ENCODE data around the gene OCSTAMP.

Gene OCSTAMP

DNA sequence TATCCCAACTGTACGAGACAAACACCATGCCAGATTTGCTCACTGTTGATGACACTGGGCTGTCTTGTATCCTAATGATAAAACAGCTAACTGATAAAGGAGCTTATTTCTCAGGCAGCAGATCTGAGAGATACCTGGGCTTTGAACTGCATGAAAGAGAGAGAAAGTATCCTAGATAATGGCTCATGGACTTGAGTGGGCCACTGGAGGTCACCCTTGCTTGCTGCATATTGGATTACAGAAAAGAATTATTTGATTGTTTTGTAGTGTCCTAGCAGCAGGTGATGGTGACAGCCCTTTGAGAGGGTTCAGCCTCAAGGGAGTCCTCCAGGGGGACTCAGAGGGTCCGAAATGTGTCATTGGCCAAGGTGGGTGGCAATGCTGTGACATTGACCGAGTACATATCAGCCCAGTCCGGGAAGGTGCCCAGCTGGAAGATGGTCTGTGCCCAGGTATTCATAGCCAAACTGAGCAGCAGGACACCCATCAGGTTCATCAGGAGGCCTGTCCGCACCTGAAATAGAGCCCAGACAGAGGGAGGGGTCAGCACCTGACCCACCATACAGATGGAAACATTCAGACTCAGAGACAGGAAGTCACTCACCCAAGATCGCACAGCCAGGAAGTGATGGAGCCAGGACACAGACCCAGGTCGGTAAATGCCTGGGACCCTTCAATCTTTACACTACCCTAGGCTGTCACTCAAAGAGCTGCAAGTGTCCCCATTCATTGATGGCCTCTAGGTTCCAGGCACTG is 9.4 kb upstream of the OCSTAMP start:
- H3K36me3 ChIP-seq (ENCODE audit: control insufficient read depth in 1 of 2, insufficient read depth in 2 of 2, low read length in 2 of 2): no peaks in the 10 kb centered on the region
- no peak overlapping the region for H3K4me3 ChIP-seq (ENCODE audit: low read depth in 1 of 2, low read length in 2 of 2)
- no peak overlapping the region for H3K27ac ChIP-seq (ENCODE audit: low read length)
- H3K4me1 ChIP-seq (ENCODE audit: control insufficient read depth in 1 of 2, insufficient read depth in 2 of 2, low read length in 2 of 2): peaks cover 0 to 5% of the 10 kb centered on the region in 2 donors
- H3K9me3 ChIP-seq (ENCODE audit: control insufficient read depth in 1 of 2, low read length in 2 of 2): no peaks in the 10 kb centered on the region
- H3K27me3 ChIP-seq (ENCODE audit: low read depth, low read length): no peaks in the 10 kb centered on the region

- no peaks in the 10 kb centered on the region for H3K9me3 ChIP-seq (ENCODE audit: control insufficient read depth in 1 of 2, low read length in 2 of 2)
- peaks cover 0 to 5% of the 10 kb centered on the region in 2 donors for H3K4me1 ChIP-seq (ENCODE audit: control insufficient read depth in 1 of 2, insufficient read depth in 2 of 2, low read length in 2 of 2)
- no peaks in the 10 kb centered on the region for H3K36me3 ChIP-seq (ENCODE audit: control insufficient read depth in 1 of 2, insufficient read depth in 2 of 2, low read length in 2 of 2)
- no peak overlapping the region for H3K27ac ChIP-seq (ENCODE audit: low read length)
- H3K27me3 ChIP-seq (ENCODE audit: low read depth, low read length): no peaks in the 10 kb centered on the region
- no peak overlapping the region for H3K4me3 ChIP-seq (ENCODE audit: low read depth in 1 of 2, low read length in 2 of 2)
Observed at GRCh38 chr20:46559001-46559400, 8.5 kb upstream of the OCSTAMP start.

DNA sequence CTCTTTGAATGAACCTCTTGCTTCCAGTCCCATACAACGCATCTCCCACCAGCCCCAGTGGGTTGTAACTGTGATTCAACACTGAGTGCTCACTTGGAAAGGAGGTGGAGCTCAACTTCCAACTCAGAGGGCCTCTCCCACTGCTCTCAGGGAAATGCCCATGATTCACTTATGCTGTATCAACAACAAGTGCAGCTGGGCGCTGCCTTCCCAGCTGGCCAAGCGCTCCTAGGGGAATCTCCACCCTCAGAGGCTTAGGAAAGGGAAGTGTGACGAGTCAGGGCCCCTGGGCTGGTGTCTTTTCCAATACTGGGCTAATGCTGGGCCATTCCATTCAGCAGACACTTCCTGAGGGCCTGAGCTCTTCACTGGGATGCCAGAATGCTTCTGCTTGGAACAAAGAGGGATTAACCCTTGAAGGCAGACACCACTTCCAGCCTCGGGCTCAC is 8.1 kb upstream of the OCSTAMP start:
- H3K9me3 ChIP-seq (ENCODE audit: control insufficient read depth in 1 of 2, low read length in 2 of 2): no peaks in the 10 kb centered on the region
- no peak overlapping the region for H3K4me3 ChIP-seq (ENCODE audit: low read depth in 1 of 2, low read length in 2 of 2)
- no peaks in the 10 kb centered on the region for H3K27me3 ChIP-seq (ENCODE audit: low read depth, low read length)
- H3K36me3 ChIP-seq (ENCODE audit: control insufficient read depth in 1 of 2, insufficient read depth in 2 of 2, low read length in 2 of 2): no peaks in the 10 kb centered on the region
- H3K4me1 ChIP-seq (ENCODE audit: control insufficient read depth in 1 of 2, insufficient read depth in 2 of 2, low read length in 2 of 2): peaks cover 0 to 5% of the 10 kb centered on the region in 2 donors
- H3K27ac ChIP-seq (ENCODE audit: low read length): no peak overlapping the region

- H3K9me3 ChIP-seq (ENCODE audit: control insufficient read depth in 1 of 2, low read length in 2 of 2): no peaks in the 10 kb centered on the region
- peaks cover 0 to 5% of the 10 kb centered on the region in 2 donors for H3K4me1 ChIP-seq (ENCODE audit: control insufficient read depth in 1 of 2, insufficient read depth in 2 of 2, low read length in 2 of 2)
Observed at GRCh38 chr20:46557231-46557956, 6.9 kb upstream of the OCSTAMP start.

DNA sequence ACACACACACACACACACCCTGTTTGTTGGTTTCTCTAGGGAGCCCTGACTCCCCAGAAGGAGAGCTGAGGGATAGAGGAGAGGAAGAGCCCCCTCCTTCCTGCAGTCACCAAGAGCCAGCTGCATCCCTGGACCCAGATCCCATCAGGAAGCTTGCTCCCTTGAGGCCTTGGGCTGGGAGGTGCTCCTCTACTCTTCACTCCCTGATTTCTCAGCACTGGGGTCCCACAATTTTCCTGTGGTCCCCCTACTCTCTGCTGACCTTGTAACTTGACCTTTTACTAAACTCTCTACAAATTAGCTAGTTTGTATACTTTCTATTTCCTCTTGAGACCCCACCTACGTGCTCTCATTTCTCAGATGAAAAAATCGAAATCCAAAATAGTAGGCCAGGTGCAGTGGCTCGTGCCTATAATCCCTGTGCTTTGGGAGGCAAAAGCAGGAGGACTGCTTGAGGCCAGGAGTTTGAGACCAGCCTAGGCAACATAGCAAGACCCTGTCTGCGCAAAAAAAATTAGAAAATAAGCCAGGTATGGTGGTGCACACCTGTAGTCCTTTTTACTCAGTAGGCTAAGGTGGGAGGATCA is 5.0 kb upstream of the OCSTAMP start:
- H3K4me1 ChIP-seq (ENCODE audit: control insufficient read depth in 1 of 2, insufficient read depth in 2 of 2, low read length in 2 of 2): no peaks in the 10 kb centered on the region
- H3K36me3 ChIP-seq (ENCODE audit: control insufficient read depth in 1 of 2, insufficient read depth in 2 of 2, low read length in 2 of 2): no peaks in the 10 kb centered on the region
- H3K4me3 ChIP-seq (ENCODE audit: low read depth in 1 of 2, low read length in 2 of 2): no peak overlapping the region
- no peaks in the 10 kb centered on the region for H3K27me3 ChIP-seq (ENCODE audit: low read depth, low read length)
- H3K9me3 ChIP-seq (ENCODE audit: control insufficient read depth in 1 of 2, low read length in 2 of 2): no peaks in the 10 kb centered on the region
- H3K27ac ChIP-seq (ENCODE audit: low read length): no peak overlapping the region

More at GRCh38 chr20:46557231-46557956, 6.9 kb upstream of the OCSTAMP start:
- no peaks in the 10 kb centered on the region for H3K27me3 ChIP-seq (ENCODE audit: low read depth, low read length)
- no peaks in the 10 kb centered on the region for H3K36me3 ChIP-seq (ENCODE audit: control insufficient read depth in 1 of 2, insufficient read depth in 2 of 2, low read length in 2 of 2)
- no peak overlapping the region for H3K27ac ChIP-seq (ENCODE audit: low read length)
- H3K4me3 ChIP-seq (ENCODE audit: low read depth in 1 of 2, low read length in 2 of 2): no peak overlapping the region

DNA sequence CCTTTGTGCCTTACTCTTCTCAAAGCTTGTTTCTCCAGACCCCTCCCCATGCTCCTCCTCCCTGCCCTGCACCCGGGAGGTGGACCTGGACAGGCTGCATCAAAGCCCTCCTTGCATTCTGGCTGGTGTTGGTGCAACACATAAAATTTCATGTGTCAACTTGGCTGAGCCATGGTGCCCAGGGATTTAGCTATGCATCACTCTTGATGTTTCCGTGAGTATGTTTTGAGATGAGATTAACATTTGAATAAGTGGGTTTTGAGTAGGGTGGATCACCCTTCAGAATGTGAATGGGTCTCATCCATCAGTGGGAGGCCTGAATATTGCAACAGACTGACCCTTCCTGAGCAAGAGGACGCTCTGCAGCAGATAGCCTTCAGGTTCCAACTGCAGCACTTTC is 4.4 kb upstream of the OCSTAMP start:
- Histone ChIP-seq H3K9me3 (ENCODE audit: control insufficient read depth in 1 of 2, low read length in 2 of 2) (no peaks in the 10 kb centered on the region), H3K4me3 (ENCODE audit: low read depth in 1 of 2, low read length in 2 of 2) (no peak overlapping the region), H3K27me3 (ENCODE audit: low read depth, low read length) (no peaks in the 10 kb centered on the region), H3K27ac (ENCODE audit: low read length) (no peak overlapping the region), H3K36me3 (ENCODE audit: control insufficient read depth in 1 of 2, insufficient read depth in 2 of 2, low read length in 2 of 2) (no peaks in the 10 kb centered on the region), H3K4me1 (ENCODE audit: control insufficient read depth in 1 of 2, insufficient read depth in 2 of 2, low read length in 2 of 2) (no peaks in the 10 kb centered on the region)

DNA sequence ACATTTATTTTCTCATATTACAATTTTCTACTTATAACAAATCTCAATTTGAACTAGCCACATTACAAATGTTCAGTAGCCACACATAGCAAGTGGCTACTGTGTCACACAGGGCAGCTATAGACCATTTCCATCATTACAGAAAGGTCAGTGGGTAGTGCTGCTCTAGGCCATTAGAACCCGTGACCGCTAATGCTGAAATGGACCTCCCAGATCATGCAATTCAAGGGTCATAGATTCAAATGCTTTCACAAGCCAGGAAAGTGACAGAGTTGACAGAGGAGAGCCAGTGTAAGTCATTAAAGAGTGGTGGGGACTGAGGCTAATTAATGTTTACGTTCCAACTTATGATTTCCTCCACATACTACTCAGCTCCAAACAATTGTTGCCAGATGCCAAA is 3.5 kb upstream of the OCSTAMP start:
- Histone ChIP-seq H3K27me3 (ENCODE audit: low read depth, low read length) (no peaks in the 10 kb centered on the region), H3K27ac (ENCODE audit: low read length) (no peak overlapping the region), H3K9me3 (ENCODE audit: control insufficient read depth in 1 of 2, low read length in 2 of 2) (no peaks in the 10 kb centered on the region), H3K4me1 (ENCODE audit: control insufficient read depth in 1 of 2, insufficient read depth in 2 of 2, low read length in 2 of 2) (no peaks in the 10 kb centered on the region), H3K36me3 (ENCODE audit: control insufficient read depth in 1 of 2, insufficient read depth in 2 of 2, low read length in 2 of 2) (no peaks in the 10 kb centered on the region), H3K4me3 (ENCODE audit: low read depth in 1 of 2, low read length in 2 of 2) (no peak overlapping the region)

DNA sequence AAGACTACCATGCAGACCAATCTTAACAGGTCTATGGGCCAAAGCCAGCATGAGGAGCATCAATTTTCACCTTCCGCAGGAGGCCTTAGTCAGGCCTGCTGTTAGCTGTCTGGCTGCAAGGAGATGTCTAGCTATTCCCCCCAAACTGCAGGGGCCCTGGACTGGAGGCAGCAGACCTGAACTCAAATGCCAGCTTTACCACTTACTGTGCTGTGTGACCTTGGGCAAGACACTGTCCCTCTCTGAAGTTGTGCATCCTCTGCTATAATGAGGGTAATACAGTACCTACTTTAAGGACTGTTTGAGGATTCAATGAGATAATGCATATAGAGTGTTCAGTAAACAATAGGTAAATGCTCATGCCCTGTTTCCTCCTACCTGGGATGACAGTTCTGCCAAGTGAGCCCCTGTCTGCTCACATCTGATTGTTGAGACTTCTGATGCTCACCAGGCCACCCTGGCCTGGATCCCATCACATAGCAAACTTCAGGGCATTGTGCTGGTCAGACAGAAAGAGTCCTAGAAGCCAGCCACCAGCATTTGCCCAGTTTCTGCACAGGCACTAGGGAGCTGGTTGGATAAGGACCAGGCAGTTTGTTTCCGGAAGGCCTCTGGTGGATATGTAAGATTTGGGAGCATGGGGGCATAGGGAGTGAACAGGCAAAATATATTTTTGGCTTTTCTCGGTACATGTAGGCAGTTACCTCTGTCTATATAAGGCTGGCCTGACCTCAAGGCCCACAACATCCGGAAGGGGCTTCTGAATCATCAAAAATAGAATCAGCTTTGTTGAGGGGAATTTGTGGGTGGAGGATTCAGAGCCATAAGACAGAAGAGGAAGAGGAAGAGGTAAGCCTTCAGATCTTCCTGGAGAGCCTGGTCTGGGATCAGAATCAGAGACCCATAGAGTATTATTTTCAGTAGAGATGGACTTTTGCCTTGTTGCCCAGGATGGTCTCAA is 2.3 kb upstream of the OCSTAMP start:
- H3K4me1 ChIP-seq (ENCODE audit: control insufficient read depth in 1 of 2, insufficient read depth in 2 of 2, low read length in 2 of 2): no peaks in the 10 kb centered on the region
- H3K27me3 ChIP-seq (ENCODE audit: low read depth, low read length): no peaks in the 10 kb centered on the region
- no peaks in the 10 kb centered on the region for H3K9me3 ChIP-seq (ENCODE audit: control insufficient read depth in 1 of 2, low read length in 2 of 2)
- H3K4me3 ChIP-seq (ENCODE audit: low read depth in 1 of 2, low read length in 2 of 2): no peak overlapping the region
- no peaks in the 10 kb centered on the region for H3K36me3 ChIP-seq (ENCODE audit: control insufficient read depth in 1 of 2, insufficient read depth in 2 of 2, low read length in 2 of 2)
- no peak overlapping the region for H3K27ac ChIP-seq (ENCODE audit: low read length)

DNA sequence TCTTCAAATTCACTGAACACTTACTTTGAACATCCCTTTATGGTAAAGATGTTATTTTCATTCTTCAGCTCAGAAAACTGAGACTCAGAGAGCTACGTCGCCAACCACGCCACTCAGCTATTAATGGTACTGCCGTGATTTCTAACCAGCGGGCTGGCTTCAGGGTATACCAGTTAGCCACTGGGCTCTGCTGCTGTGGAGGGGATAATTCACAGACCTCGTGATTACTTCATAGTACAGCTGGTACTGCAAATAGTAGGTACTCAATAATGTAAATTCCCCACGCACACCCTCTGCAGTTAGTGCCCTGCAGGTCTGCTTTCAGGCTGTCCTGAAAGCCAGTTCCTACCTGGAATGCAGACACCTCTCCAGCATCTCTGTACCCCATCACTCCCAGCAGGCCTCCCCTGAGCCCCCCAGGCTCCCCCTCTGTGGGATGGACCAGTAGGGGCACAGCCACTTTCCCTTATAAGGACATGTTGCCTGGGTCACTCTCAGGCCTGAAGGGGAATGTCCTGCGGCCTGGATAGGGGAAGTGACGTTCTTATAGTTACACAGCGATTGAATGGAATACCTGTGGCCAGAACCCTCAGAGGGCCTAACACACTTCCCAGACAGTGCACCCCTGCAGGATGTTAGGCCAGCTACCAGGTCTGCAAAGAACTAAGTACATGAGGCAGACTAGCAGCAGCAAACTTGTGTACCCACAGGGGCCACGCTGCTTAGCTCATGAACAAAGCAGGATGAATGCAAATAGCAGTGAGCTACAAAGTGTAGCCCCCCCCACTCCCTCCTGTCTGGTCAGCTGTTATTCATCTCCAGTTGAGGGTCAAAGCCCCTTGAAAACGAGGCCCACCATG is 1.3 kb upstream of the OCSTAMP start:
- no peak overlapping the region for H3K4me3 ChIP-seq (ENCODE audit: low read depth in 1 of 2, low read length in 2 of 2)
- H3K27ac ChIP-seq (ENCODE audit: low read length): no peak overlapping the region
- H3K4me1 ChIP-seq (ENCODE audit: control insufficient read depth in 1 of 2, insufficient read depth in 2 of 2, low read length in 2 of 2): no peaks in the 10 kb centered on the region
- no peaks in the 10 kb centered on the region for H3K9me3 ChIP-seq (ENCODE audit: control insufficient read depth in 1 of 2, low read length in 2 of 2)
- H3K27me3 ChIP-seq (ENCODE audit: low read depth, low read length): no peaks in the 10 kb centered on the region
- no peaks in the 10 kb centered on the region for H3K36me3 ChIP-seq (ENCODE audit: control insufficient read depth in 1 of 2, insufficient read depth in 2 of 2, low read length in 2 of 2)

GRCh38 chr20:46549188-46549972 is 1.1 kb downstream of the OCSTAMP start:
- Histone ChIP-seq H3K4me1 (ENCODE audit: control insufficient read depth in 1 of 2, insufficient read depth in 2 of 2, low read length in 2 of 2) (no peaks in the 10 kb centered on the region), H3K27ac (ENCODE audit: low read length) (no peak overlapping the region), H3K27me3 (ENCODE audit: low read depth, low read length) (no peaks in the 10 kb centered on the region), H3K9me3 (ENCODE audit: control insufficient read depth in 1 of 2, low read length in 2 of 2) (no peaks in the 10 kb centered on the region), H3K36me3 (ENCODE audit: control insufficient read depth in 1 of 2, insufficient read depth in 2 of 2, low read length in 2 of 2) (no peaks in the 10 kb centered on the region), H3K4me3 (ENCODE audit: low read depth in 1 of 2, low read length in 2 of 2) (no peak overlapping the region)

Measured in muscle layer of duodenum (tissue), 2 donors.